Measurements from ENCODE around the gene PER1. TPM values are rescaled to one million over a fixed set of nuclear protein-coding genes. Genes with fewer than 3 reads are reported as not detected.

Gene PER1
- total and polyA plus RNA-seq, 10 of the 15 experiments (the other 5 are each of a cell fraction or from before 2014, with no cell fraction given): 0.02 to 25.1 (median 5.4) TPM

- TF ChIP-seq MEF2B (IDR thresholded peaks at IDR 0.05; ENCODE audit: partially characterized antibody, poor library complexity, severe bottlenecking) (no peak), RELB (IDR thresholded peaks at IDR 0.05; ENCODE audit: low read depth) (peak; percentile 60; the same call in 1 of the 2 replicates), SPI1 (IDR thresholded peaks at IDR 0.05; ENCODE audit: borderline replicate concordance, insufficient read depth, low read depth, low read length) (peak; percentile 73; the same call in 1 of the 2 replicates), SIN3A (IDR thresholded peaks at IDR 0.05; ENCODE audit: low read depth, low read length) (no peak), SMAD5 (IDR thresholded peaks at IDR 0.05; ENCODE audit: low read depth) (0 out of 2 replicates have a peak, but pooled peaks have one; percentile 9), CHD1 (IDR thresholded peaks at IDR 0.05; ENCODE audit: low read depth, low read length) (no peak), E2F4 (IDR thresholded peaks at IDR 0.05; ENCODE audit: low read depth, low read length) (no peak), BMI1 (IDR thresholded peaks at IDR 0.05; ENCODE audit: borderline replicate concordance) (no peak), EGR1 (IDR thresholded peaks at IDR 0.05; ENCODE audit: borderline replicate concordance in 1 of 2, low read depth in 2 of 2, low read length in 2 of 2) (no peak), CHD4 (IDR thresholded peaks at IDR 0.05) (no peak), RFX5 (IDR thresholded peaks at IDR 0.05; ENCODE audit: low read depth, low read length) (no peak), TAF1 (IDR thresholded peaks at IDR 0.05; ENCODE audit: borderline replicate concordance, low read depth, low read length) (no peak), ZBTB33 (IDR thresholded peaks at IDR 0.05) (0 out of 2 replicates have a peak, but pooled peaks have one; percentile 11), CHD2 (IDR thresholded peaks at IDR 0.05; ENCODE audit: borderline replicate concordance, low read depth, low read length) (no peak)
- TF ChIP-seq, protein P1, sequence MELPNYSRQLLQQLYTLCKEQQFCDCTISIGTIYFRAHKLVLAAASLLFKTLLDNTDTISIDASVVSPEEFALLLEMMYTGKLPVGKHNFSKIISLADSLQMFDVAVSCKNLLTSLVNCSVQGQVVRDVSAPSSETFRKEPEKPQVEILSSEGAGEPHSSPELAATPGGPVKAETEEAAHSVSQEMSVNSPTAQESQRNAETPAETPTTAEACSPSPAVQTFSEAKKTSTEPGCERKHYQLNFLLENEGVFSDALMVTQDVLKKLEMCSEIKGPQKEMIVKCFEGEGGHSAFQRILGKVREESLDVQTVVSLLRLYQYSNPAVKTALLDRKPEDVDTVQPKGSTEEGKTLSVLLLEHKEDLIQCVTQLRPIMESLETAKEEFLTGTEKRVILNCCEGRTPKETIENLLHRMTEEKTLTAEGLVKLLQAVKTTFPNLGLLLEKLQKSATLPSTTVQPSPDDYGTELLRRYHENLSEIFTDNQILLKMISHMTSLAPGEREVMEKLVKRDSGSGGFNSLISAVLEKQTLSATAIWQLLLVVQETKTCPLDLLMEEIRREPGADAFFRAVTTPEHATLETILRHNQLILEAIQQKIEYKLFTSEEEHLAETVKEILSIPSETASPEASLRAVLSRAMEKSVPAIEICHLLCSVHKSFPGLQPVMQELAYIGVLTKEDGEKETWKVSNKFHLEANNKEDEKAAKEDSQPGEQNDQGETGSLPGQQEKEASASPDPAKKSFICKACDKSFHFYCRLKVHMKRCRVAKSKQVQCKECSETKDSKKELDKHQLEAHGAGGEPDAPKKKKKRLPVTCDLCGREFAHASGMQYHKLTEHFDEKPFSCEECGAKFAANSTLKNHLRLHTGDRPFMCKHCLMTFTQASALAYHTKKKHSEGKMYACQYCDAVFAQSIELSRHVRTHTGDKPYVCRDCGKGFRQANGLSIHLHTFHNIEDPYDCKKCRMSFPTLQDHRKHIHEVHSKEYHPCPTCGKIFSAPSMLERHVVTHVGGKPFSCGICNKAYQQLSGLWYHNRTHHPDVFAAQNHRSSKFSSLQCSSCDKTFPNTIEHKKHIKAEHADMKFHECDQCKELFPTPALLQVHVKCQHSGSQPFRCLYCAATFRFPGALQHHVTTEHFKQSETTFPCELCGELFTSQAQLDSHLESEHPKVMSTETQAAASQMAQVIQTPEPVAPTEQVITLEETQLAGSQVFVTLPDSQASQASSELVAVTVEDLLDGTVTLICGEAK (IDR thresholded peaks at IDR 0.05; ENCODE audit: borderline replicate concordance): no peak
- TF ChIP-seq, protein P2, sequence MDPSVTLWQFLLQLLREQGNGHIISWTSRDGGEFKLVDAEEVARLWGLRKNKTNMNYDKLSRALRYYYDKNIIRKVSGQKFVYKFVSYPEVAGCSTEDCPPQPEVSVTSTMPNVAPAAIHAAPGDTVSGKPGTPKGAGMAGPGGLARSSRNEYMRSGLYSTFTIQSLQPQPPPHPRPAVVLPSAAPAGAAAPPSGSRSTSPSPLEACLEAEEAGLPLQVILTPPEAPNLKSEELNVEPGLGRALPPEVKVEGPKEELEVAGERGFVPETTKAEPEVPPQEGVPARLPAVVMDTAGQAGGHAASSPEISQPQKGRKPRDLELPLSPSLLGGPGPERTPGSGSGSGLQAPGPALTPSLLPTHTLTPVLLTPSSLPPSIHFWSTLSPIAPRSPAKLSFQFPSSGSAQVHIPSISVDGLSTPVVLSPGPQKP (IDR thresholded peaks at IDR 0.05; ENCODE audit: low read depth, low read length): no peak
These were observed 6.2 kb upstream of the PER1 start (continued) for GRCh38 chr17:8158267-8159031.
